Prostate gland (tissue), 2 donors: ENCODE results near the gene TRPM3. TPM values are rescaled to one million over a fixed set of nuclear protein-coding genes. Genes with fewer than 3 reads are reported as not detected.

Source experiments
- DNase-seq: peaks from one replicate; pipeline ENCODE4 v3.0.0-alpha.2; 2019; ENCODE audit warnings: low spot score
- H3K27ac ChIP-seq, 2 donors: fragments of 200-600 bp; sonication (generic); 2 replicates each; pipeline ENCODE4 v1.5.1; 2017 to 2019
- H3K27me3 ChIP-seq: fragments of 200-600 bp; sonication (generic); replicated peaks from 2 replicates; pipeline ENCODE4 v1.5.1; 2019; ENCODE audit not compliant: insufficient read depth
- H3K36me3 ChIP-seq, 2 donors: fragments of 200-600 bp; sonication (generic); 1 replicate in 1 of 2; 2 replicates in 1 of 2; pipeline versions ENCODE4 v1.5.1 to v1.8.1; 2017 to 2019
- H3K4me1 ChIP-seq: fragments of 200-600 bp; sonication (generic); replicated peaks from 2 replicates; pipeline ENCODE4 v1.5.1; 2019
- H3K4me3 ChIP-seq, 2 donors: fragments of 200-600 bp; sonication (generic); 2 replicates each; pipeline ENCODE4 v1.5.1; 2017 to 2019
- H3K9me3 ChIP-seq: fragments of 200-600 bp; sonication (generic); 2 replicates; pipeline ENCODE4 v1.5.1; 2017
- CTCF ChIP-seq, 4 experiments: fragments of 200-600 bp in 2 of 4; fragments of 450-650 bp in 2 of 4; sonication (generic) in 2 of 4; IDR thresholded peaks; 1 replicate in 3 of 4; 2 replicates in 1 of 4; pipeline ENCODE4 v1.5.1; 2016 to 2019; ENCODE audit warnings: antibody characterized with exemption in 4 of 4, mild to moderate bottlenecking in 2 of 4, moderate library complexity in 2 of 4
- POLR2A ChIP-seq: fragments of 450-650 bp; IDR thresholded peaks from one replicate; pipeline ENCODE4 v1.6.1; 2016; ENCODE audit warnings: antibody characterized with exemption, mild to moderate bottlenecking
- POLR2AphosphoS5 ChIP-seq: sonication (generic); formaldehyde crosslinking; IDR thresholded peaks from one replicate; pipeline ENCODE4 v1.6.1; 2017; ENCODE audit warnings: antibody characterized with exemption
- WGBS: methylation state at CpG from one replicate; pipeline ENCODE4 v1.1.5; 2018; 5-methylcytosine and 5-hydroxymethylcytosine counted together
- intact Hi-C: fragments of 100-400 bp; cut with DNase I; formaldehyde crosslinking; loops from one replicate; pipeline ENCODE4 v1.14.2; 2022
- total RNA-seq, 2 donors: library from RNA; depleted of rRNA; stranded (reverse); fragments of >200 nt; gene quantifications; one replicate each; pipeline ENCODE4 v1.1.0, GENCODE V29; 2016

TRPM3 gene
- total RNA-seq, 2 donors from 2014 or later = 0.32 to 18.7 TPM

GRCh38 chr9:70589571-70590314 lies 531.7 kb downstream of the TRPM3 start:
- H3K36me3 ChIP-seq = no peaks in the 10 kb centered on the region
- 8% methylated on average over 7 of the region's 7 CpGs for WGBS
- no peaks in the 10 kb centered on the region for H3K27me3 ChIP-seq
- H3K27ac ChIP-seq = peak overlapping the region; percentile 55 to 74
- H3K4me1 ChIP-seq = no peaks in the 10 kb centered on the region
- TF ChIP-seq POLR2AphosphoS5 (peak; percentile 62), CTCF (IDR thresholded peaks at IDR 0.05) (no peak)
- no peak for DNase-seq
- no peak overlapping the region for H3K4me3 ChIP-seq
- H3K9me3 ChIP-seq = no peaks in the 10 kb centered on the region
- intact Hi-C loops = loop anchor here (1.0 to 5.0 kb wide), 2 partner anchors 107 to 170 kb away; no protein-coding TSS in a partner anchor

- peak overlapping the region; percentile 55 to 74 for H3K27ac ChIP-seq
- H3K36me3 ChIP-seq = no peaks in the 10 kb centered on the region
- DNase-seq = no peak
- intact Hi-C loops = loop anchor here (1.0 to 5.0 kb wide), 2 partner anchors 107 to 170 kb away; no protein-coding TSS in a partner anchor
- no peaks in the 10 kb centered on the region for H3K4me1 ChIP-seq
- H3K27me3 ChIP-seq = no peaks in the 10 kb centered on the region
- 88% methylated on average over 4 of the region's 4 CpGs for WGBS
- no peaks in the 10 kb centered on the region for H3K9me3 ChIP-seq
- no peak overlapping the region for H3K4me3 ChIP-seq
- TF ChIP-seq POLR2AphosphoS5 (no peak), CTCF (IDR thresholded peaks at IDR 0.05) (no peak), POLR2A (no peak)
These were observed 532.4 kb downstream of the TRPM3 start for GRCh38 chr9:70588999-70589398.

DNA sequence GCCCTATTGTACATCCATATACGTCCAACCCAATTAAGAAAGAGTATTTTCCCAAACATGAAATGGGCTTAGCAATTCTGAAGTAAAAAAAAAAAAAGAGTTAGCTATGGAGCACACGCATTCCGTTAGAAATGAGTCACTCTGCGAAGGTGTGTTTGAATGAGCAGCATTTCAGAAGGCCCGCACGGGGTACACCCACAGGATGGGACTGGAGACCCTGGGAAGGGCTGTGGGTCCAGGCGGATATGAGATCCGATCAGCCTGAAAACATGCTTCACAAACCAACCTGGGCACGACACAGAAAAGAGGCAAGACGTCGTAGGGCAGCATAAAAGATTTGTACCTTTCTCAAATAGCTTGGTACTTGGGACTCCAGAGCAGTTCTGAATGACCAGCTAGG lies 533.0 kb downstream of the TRPM3 start:
- no peak for DNase-seq
- no peaks in the 10 kb centered on the region for H3K4me1 ChIP-seq
- H3K4me3 ChIP-seq = no peak overlapping the region
- no peaks in the 10 kb centered on the region for H3K27me3 ChIP-seq
- WGBS = 84% methylated on average over 11 of the region's 11 CpGs
- no peaks in the 10 kb centered on the region for H3K9me3 ChIP-seq
- peak overlapping the region; percentile 55 to 74 for H3K27ac ChIP-seq
- TF ChIP-seq POLR2A = no peak
- TF ChIP-seq POLR2AphosphoS5 = no peak
- no peak for TF ChIP-seq CTCF (IDR thresholded peaks at IDR 0.05)
- intact Hi-C loops = loop anchor here (5.0 kb wide), 1 partner anchor 106 kb away; no protein-coding TSS in a partner anchor
- H3K36me3 ChIP-seq = no peaks in the 10 kb centered on the region

- H3K27me3 ChIP-seq = no peaks in the 10 kb centered on the region
- peak; percentile 59 for TF ChIP-seq POLR2AphosphoS5
- TF ChIP-seq CTCF (IDR thresholded peaks at IDR 0.05) = no peak
- no peak for DNase-seq
- H3K4me1 ChIP-seq = no peaks in the 10 kb centered on the region
- H3K36me3 ChIP-seq = no peaks in the 10 kb centered on the region
- no peak overlapping the region for H3K4me3 ChIP-seq
- intact Hi-C loops = loop anchor here (5.0 kb wide), 1 partner anchor 105 kb away; no protein-coding TSS in a partner anchor
- peak overlapping the region; percentile 55 to 74 for H3K27ac ChIP-seq
- WGBS = 18% methylated on average over 3 of the region's 3 CpGs
- H3K9me3 ChIP-seq = no peaks in the 10 kb centered on the region
These were observed 534.2 kb downstream of the TRPM3 start for GRCh38 chr9:70587201-70587600.

GRCh38 chr9:70586476-70586875 lies 534.9 kb downstream of the TRPM3 start:
- H3K27ac ChIP-seq = peak overlapping the region; percentile 55 to 74
- DNase-seq = no peak
- no peaks in the 10 kb centered on the region for H3K27me3 ChIP-seq
- no peak overlapping the region for H3K4me3 ChIP-seq
- H3K9me3 ChIP-seq = no peaks in the 10 kb centered on the region
- TF ChIP-seq POLR2A = no peak
- no peak for TF ChIP-seq CTCF (IDR thresholded peaks at IDR 0.05)
- no peak for TF ChIP-seq POLR2AphosphoS5
- intact Hi-C loops = loop anchor here (5.0 kb wide), 1 partner anchor 104 kb away; no protein-coding TSS in a partner anchor
- H3K4me1 ChIP-seq = no peaks in the 10 kb centered on the region
- 81% methylated on average over 4 of the region's 4 CpGs for WGBS
- H3K36me3 ChIP-seq = no peaks in the 10 kb centered on the region
